Measurements from ENCODE around the gene ANXA4. TPM values are rescaled to one million over a fixed set of nuclear protein-coding genes. Genes with fewer than 3 reads are reported as not detected.

ANXA4 gene
- total RNA-seq, 1 donor from 2014 or later = 29.1 TPM

DNA sequence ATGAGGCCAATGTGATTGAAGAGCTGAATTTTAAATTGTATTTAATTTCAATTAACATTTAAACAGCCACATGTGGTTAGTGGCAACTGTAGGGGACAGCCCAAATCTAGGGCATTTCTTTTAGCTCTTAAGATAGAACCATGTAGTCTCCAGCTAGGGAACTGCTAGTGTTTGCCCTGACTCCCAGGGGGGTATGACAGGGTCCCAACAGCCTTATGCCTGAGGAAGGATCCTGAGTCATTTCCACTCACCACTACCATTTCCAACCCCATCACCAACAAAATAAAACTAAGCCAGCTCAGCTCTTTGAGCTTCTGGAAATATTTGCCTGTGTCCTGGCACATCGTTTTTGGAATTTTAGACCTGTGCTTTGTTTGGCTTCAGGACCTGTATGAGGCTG, 73.8 kb downstream of the ANXA4 start:
- H3K27me3 ChIP-seq = no peaks in the 10 kb centered on the region
- H3K36me3 ChIP-seq = peaks cover 31 to 57% of the 10 kb centered on the region in 2 donors
- H3K4me3 ChIP-seq = no peak overlapping the region
- no peak for TF ChIP-seq CTCF (IDR thresholded peaks at IDR 0.05)
- H3K4me1 ChIP-seq = peaks cover 0 to 3% of the 10 kb centered on the region in 2 donors
- no peaks in the 10 kb centered on the region for H3K9me3 ChIP-seq
- intact Hi-C loops (cut with DNase I) = loop anchor here (5.0 kb wide), 1 partner anchor 73 kb away; the partner anchor contains the start of gene ANXA4
- no peak for DNase-seq (ENCODE audit: low spot score in 2 of 2)
- peak overlapping the region; percentile 20 to 42 for H3K27ac ChIP-seq

GRCh38 chr2:69816923-69817542, 75.1 kb downstream of the ANXA4 start:
- peak in 1 of 2 donors; percentile 92 for DNase-seq (ENCODE audit: low spot score in 2 of 2)
- no peaks in the 10 kb centered on the region for H3K27me3 ChIP-seq
- no peaks in the 10 kb centered on the region for H3K9me3 ChIP-seq
- H3K36me3 ChIP-seq = peaks cover 27 to 58% of the 10 kb centered on the region in 2 donors
- H3K4me1 ChIP-seq = peaks cover 0 to 3% of the 10 kb centered on the region in 2 donors
- no peak overlapping the region for H3K27ac ChIP-seq
- intact Hi-C loops (cut with DNase I) = loop anchor here (1.0 to 5.0 kb wide), 2 partner anchors 75 to 93 kb away; partner anchors contain the start of gene ANXA4
- no peak overlapping the region for H3K4me3 ChIP-seq
- peak; percentile 89 to 93 (median 92) for TF ChIP-seq CTCF (IDR thresholded peaks at IDR 0.05)

- H3K4me1 ChIP-seq = peaks cover 0 to 3% of the 10 kb centered on the region in 2 donors
- intact Hi-C loops (cut with DNase I) = loop anchor here (1.0 to 5.0 kb wide), 2 partner anchors 76 to 94 kb away; partner anchors contain the start of gene ANXA4
- H3K9me3 ChIP-seq = no peaks in the 10 kb centered on the region
- H3K4me3 ChIP-seq = no peak overlapping the region
- peaks cover 18 to 51% of the 10 kb centered on the region in 2 donors for H3K36me3 ChIP-seq
- H3K27me3 ChIP-seq = no peaks in the 10 kb centered on the region
- no peak for TF ChIP-seq CTCF (IDR thresholded peaks at IDR 0.05)
- DNase-seq (ENCODE audit: low spot score in 2 of 2) = no peak
- H3K27ac ChIP-seq = no peak overlapping the region
Measured at GRCh38 chr2:69817729-69818501, 76.0 kb downstream of the ANXA4 start.

- peak overlapping the region in 1 of 2 donors; percentile 94 for H3K27ac ChIP-seq
- DNase-seq (ENCODE audit: low spot score in 2 of 2) = no peak
- H3K27me3 ChIP-seq = no peaks in the 10 kb centered on the region
- TF ChIP-seq CTCF (IDR thresholded peaks at IDR 0.05) = no peak
- H3K4me1 ChIP-seq = peaks cover 0 to 23% of the 10 kb centered on the region in 2 donors
- no peak overlapping the region for H3K4me3 ChIP-seq
- H3K9me3 ChIP-seq = no peaks in the 10 kb centered on the region
- intact Hi-C loops (cut with DNase I) = loop anchor here (2.0 to 10.0 kb wide), 3 partner anchors 64 to 393 kb away; partner anchors contain the start of genes NFU1 and SNRNP27
- H3K36me3 ChIP-seq = peaks cover 0 to 4% of the 10 kb centered on the region in 2 donors
Measured at GRCh38 chr2:69827796-69828540, 86.0 kb downstream of the ANXA4 start.

DNA sequence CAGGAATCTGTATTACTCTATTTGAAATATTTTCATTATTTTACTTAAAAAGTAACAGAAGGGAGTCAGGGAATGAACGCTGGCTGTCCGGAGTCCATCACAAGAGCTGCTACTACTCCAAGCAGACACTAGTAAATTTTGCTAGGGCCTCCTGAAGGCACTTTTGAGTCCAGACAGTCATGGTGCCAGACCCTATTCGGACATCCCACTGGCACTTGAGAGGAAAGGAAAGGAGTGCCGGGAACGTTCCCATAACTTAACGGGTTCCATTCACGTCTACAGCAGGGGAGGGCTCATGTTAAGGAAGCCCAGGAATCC, 87.0 kb downstream of the ANXA4 start:
- H3K4me3 ChIP-seq = peak overlapping the region; percentile 90 to 91
- no peak for TF ChIP-seq CTCF (IDR thresholded peaks at IDR 0.05)
- peaks cover 0 to 4% of the 10 kb centered on the region in 2 donors for H3K36me3 ChIP-seq
- peak overlapping the region; percentile 91 to 94 for H3K27ac ChIP-seq
- intact Hi-C loops (cut with DNase I) = loop anchor here (1.0 to 10.0 kb wide), 4 partner anchors 63 to 394 kb away; partner anchors contain the start of genes NFU1 and SNRNP27
- no peaks in the 10 kb centered on the region for H3K27me3 ChIP-seq
- DNase-seq (ENCODE audit: low spot score in 2 of 2) = no peak
- H3K4me1 ChIP-seq = peaks cover 0 to 23% of the 10 kb centered on the region in 2 donors
- no peaks in the 10 kb centered on the region for H3K9me3 ChIP-seq
